NCI-H2227 (cell line): ENCODE measurements around the gene ANO1.

Experiments
- DNase-seq: peaks from one replicate; lab custom pipeline; 2025; ENCODE audit not compliant: unreplicated experiment; lab: John Stamatoyannopoulos, UW

The ANO1 gene

DNA sequence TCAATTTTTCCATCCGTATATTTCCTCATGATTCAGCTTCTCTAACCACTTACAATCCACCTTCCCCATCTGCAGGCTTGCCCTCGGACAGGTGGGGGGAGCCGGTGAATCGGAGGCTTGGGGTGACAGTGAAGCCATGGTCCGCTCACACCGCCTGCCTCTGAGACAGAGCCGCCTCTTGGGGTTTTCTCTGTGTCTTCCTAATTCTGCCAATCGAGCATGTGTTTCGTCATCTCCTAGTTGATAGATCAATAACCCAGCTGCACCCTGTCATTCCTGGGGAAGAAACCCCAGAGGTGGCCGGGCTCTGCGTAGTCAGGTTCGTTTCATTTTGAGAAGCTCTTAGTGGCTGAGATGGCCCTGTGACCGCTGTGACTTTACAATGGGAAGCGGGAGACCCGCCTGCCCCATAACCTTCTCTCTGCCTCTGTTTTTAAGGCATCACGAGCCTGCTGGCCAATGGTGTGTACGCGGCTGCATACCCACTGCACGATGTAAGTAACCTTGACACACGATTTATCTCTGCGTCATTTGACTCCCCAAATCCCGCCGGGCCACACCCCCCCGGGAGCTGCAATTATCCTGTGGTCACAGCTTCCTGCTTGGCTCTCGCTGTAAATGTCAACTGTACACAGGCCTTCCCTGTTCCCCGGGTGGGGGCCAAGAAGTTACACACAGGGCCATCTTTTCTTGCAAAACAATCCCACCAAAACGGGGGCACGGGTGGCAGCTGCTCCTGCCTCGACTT lies 33.3 kb downstream of the ANO1 start:
- no peak for DNase-seq

- no peak for DNase-seq
Observed at GRCh38 chr11:70112017-70112434, 33.9 kb downstream of the ANO1 start.

GRCh38 chr11:70113801-70114200 lies 35.7 kb downstream of the ANO1 start:
- no peak for DNase-seq

DNA sequence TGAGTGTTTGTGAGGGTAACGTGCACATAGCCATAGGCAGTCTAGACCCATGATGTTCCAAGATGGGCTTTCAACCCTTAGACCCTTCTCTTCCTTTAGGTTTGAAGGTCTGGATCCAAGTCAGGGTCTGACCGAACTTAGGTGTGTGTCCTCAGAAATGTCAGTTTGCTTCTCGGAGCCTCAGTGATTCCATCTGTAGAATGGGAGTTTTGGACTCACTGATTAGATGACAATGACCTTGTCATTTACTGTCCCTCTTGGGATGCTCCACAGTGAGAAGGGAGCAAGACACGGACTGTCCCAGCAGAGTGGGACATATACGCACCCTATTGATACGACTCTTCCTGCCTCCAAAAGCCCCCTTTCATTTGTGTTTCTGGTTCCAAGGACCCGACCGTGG lies 37.7 kb downstream of the ANO1 start:
- no peak for DNase-seq

- no peak for DNase-seq
Observed at GRCh38 chr11:70116386-70117065, 38.4 kb downstream of the ANO1 start.

DNA sequence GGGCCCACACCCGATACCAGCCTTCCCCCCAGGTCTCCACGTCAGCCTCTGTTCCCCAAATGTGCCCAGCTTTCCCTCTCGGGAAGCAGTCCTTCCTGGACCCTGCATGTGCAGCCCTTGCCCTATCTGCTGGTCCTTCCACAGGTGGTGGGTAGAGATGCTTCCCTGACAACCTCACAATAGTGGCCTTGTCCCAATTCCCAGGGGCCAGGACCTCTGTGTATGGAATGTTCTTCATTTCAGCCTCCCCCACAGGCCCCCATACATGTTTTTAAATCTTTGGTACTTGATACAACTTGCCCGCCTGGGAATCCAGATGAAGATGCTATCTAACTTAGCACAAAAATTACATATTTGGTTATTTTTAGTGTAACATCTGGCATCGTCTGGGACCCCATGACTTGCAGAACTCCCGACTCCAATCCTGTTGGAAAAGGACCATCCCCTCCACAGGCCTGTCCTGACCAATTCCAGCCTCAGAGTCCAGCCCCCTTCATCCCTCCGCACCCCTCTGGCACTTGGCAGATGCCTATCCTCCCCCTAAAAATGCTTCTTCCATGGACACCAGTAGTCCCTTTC lies 39.5 kb downstream of the ANO1 start:
- no peak for DNase-seq

DNA sequence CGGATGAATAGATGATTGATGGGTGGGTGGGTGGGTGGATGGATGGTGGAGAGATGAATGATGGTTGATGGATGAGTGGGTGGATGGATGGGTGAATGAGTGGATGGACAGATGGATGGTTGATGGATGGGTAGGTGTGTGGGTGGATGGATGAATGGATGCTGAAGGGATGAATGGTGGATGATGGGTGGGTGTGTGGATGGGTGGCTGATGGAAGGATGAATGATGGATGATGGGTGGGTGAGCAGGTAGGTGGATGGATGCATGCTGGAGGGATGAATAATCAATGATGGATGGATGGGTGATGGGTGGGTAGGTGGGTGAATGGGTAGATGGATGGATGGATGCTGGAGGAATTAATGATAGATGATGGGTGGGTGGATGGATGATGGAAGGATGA lies 40.5 kb downstream of the ANO1 start:
- no peak for DNase-seq

DNA sequence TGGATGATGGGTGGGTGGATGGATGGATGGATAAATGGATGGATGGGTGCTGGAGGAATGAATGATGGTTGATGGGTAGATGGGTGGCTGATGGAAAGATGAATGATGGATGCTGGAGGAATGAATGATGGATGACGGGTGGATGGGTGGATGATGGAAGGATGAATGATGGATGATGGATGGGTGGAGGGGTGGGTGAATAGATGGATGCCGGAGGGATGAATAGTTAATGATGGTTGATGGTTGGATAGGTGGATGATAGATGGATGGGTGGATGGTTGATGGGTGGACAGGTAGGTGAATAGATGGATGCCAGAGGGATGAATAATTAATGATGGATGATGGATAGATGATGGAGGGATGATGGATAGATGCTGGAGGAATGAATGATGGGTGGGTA lies 41.4 kb downstream of the ANO1 start:
- no peak for DNase-seq

DNA sequence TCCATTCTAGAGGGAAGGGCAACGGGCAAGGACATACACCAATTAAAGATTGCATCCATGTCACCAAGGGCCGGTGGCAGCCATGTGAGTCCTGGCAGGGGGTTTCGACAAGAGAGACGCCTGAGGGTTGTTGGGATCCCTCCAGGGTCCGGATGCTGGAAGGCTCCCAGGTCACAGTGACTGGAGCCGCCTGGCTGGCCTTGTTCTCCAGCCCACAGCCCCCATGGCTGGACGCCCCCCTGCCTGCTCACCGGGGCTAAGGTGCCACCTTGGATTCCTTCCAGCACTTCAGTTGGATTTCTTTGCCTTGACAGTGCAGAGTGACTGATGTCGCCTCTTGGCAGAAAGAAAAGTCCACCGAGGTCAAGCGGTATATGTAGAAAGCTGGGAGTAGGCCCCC lies 42.6 kb downstream of the ANO1 start:
- no peak for DNase-seq

DNA sequence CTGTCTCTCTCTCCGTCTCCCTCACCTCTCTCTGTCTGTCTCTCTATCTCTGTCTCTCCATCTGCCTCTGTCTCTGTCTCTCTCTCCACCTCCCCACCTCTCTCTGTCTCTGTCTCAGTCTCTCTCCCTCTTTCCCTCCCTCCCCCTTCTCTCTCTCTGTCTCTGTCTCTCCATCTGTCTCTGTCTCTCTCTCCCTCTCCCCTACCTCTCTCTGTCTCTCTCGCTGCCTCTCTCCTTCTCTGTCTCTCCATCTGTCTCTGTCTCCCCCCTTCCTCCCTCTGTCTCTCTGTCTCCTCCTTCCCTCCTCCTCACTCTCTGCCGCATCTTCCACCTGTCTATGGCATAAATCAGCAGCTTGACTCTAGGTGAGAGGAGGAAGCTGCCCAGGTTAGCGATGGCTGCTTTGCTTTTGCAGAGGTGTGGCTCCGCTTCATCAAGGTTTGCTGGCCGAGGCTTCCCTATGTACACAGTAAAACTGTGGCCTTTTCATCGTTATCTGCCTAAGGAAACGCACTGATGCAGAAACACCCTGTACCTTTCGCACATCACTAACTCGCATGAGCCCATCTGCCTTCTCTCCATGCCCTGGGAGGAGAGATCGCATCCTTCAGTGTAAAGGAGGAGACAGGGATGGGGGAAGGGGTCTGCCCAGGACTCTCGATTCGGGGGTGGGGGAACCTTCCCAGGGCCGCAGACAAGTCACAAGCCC lies 44.5 kb downstream of the ANO1 start:
- DNase-seq = no peak

DNA sequence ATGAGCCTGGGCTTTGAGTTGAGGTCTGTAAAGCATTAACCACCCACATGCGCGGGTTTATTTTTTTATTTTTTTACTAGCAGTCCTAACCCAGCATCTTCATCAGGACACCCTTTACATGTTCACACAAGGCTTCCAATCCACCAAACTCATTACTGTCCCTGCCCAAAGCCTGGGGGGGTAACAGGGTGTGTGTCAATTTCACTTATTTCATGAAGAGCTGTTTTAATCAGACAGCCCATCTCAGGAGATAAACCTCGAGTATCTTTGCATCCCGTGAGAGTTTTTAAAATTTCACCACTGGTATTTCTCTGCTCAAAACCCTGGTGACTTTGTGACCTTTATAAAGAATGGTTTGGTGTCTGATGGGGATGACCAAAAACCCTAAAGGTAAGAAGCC lies 45.6 kb downstream of the ANO1 start:
- no peak for DNase-seq

DNA sequence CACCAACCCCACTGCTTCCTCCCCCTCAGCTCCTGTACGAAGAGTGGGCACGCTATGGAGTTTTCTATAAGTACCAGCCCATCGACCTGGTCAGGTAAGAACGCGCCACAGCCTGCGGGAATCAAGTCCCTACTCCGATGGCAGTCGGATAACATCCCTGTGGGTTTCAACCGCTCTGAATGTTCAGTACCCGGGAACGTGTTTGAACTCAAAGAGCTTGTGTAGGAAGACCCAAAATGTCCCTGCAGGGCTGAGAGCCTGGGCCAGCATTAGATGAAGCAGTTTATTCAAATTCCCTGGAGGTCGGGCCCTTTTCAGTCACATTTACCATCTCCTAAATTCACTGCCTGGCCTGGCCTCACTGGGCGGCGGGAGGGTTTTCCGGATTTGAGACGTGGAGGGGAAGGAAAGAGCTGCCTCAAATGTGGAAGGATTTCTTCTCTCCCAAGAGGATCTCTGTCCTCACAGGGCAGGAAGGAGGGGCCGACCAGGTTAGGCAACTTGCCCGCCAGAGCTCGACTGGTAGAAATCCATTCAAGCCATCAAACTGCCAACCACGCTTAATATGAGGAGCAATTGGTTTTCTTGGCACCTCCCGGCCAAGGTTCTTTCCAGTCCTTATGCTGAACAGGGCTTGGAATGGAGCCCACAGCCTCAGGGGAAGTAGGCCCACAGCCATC lies 46.3 kb downstream of the ANO1 start:
- no peak for DNase-seq

DNA sequence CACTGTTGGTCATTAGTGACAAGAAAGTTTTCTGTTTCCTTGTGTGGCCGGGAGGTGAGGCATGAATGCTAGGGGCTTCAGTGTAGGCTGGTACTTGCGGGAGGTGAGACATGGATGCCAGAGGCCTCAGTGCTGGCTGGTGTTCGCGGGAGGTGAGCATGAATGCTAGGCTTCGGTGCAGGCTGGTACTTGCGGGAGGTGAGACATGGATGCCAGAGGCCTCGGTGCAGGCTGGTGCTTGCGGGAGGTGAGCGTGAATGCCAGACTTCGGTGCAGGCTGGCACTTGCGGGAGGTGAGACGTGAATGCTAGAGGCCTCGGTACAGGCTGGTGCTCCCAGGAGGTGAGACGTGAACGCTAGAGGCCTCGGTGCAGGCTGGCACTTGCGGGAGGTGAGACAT lies 48.4 kb downstream of the ANO1 start:
- DNase-seq = no peak

- no peak for DNase-seq
Observed at GRCh38 chr11:70127653-70128434, 49.7 kb downstream of the ANO1 start.

- no peak for DNase-seq
Observed at GRCh38 chr11:70128435-70128906, 50.4 kb downstream of the ANO1 start.

GRCh38 chr11:70129051-70129592 lies 51.0 kb downstream of the ANO1 start:
- no peak for DNase-seq

- DNase-seq = no peak
Observed at GRCh38 chr11:70130636-70131035, 52.5 kb downstream of the ANO1 start.

DNA sequence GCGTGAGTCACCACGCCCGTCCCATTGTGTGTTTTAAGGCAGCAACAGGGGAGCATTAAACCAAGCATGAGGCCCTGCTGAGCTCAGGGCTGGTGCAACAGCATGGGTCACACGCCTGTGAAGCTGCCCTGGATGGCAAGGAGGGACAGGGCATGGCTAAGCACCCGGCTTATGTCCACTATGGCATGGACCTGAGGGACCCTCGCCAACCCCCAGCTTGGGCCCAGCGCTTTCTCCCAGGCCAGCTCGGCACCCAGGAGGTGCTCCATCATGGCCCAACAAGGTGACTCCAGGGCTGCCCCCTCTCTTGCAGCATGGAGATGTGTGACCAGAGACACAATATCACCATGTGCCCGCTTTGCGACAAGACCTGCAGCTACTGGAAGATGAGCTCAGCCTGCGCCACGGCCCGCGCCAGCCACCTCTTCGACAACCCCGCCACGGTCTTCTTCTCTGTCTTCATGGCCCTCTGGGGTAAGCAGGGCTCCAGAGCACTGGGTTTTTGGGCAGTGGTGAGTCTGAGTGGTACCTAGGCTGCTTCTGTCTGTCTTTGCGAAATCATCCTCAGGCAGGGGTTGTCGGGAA lies 53.6 kb downstream of the ANO1 start:
- no peak for DNase-seq

GRCh38 chr11:70132641-70133040 lies 54.5 kb downstream of the ANO1 start:
- no peak for DNase-seq
